ENCODE results near the gene RNF19B.

- TF ChIP-seq, protein P1, sequence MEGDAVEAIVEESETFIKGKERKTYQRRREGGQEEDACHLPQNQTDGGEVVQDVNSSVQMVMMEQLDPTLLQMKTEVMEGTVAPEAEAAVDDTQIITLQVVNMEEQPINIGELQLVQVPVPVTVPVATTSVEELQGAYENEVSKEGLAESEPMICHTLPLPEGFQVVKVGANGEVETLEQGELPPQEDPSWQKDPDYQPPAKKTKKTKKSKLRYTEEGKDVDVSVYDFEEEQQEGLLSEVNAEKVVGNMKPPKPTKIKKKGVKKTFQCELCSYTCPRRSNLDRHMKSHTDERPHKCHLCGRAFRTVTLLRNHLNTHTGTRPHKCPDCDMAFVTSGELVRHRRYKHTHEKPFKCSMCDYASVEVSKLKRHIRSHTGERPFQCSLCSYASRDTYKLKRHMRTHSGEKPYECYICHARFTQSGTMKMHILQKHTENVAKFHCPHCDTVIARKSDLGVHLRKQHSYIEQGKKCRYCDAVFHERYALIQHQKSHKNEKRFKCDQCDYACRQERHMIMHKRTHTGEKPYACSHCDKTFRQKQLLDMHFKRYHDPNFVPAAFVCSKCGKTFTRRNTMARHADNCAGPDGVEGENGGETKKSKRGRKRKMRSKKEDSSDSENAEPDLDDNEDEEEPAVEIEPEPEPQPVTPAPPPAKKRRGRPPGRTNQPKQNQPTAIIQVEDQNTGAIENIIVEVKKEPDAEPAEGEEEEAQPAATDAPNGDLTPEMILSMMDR (conservative IDR thresholded peaks at IDR 0.05), result no peak
- peak; percentile 67; the same call in 1 of the 2 replicates for TF ChIP-seq ZFX (IDR thresholded peaks at IDR 0.05)
These were observed at the start of gene RNF19B for GRCh38 chr1:32964461-32965250.

Measured in C4-2B (cell line).